A673 (cell line): ENCODE measurements around the gene IGSF21. TPM values are rescaled to one million over a fixed set of nuclear protein-coding genes. Genes with fewer than 3 reads are reported as not detected.
A peak's percentile ranks its signal among the peaks of the same experiment; 100 is the strongest.

Experiments
- BruUV-seq: library from RNA; stranded (reverse); fragments of 400-500 nt; replicated peaks from 2 replicates; lab custom pipeline; 2021; lab: Mats Ljungman, UMichigan
- CTCF ChIA-PET: fragments of 300-600 bp; sonication (Branson Sonifier 250); formaldehyde crosslinking; loops from one replicate; lab custom pipeline; 2022; ENCODE audit warnings: antibody characterized with exemption; lab: Charles Lee
- POLR2A ChIA-PET: fragments of 300-600 bp; sonication (Branson Sonifier 250); formaldehyde crosslinking; loops from one replicate; lab custom pipeline; 2022; ENCODE audit warnings: antibody characterized with exemption; ENCODE audit not compliant: low non-redundant PET; lab: Charles Lee
- DNase-seq: peaks from one replicate; pipeline ENCODE4 v3.0.0-alpha.2; 2015; ENCODE audit warnings: low spot score
- H3K27ac ChIP-seq: fragments of 200-600 bp; sonication (generic); 2 replicates; pipeline ENCODE4 v1.5.1; 2016; ENCODE audit warnings: mixed run types, low read depth, mild to moderate bottlenecking, mixed read lengths, antibody characterized with exemption, low read length; ENCODE audit not compliant: poor library complexity, severe bottlenecking
- H3K27me3 ChIP-seq: fragments of 200-600 bp; sonication (generic); replicated peaks from 2 replicates; pipeline ENCODE4 v1.6.1; 2017; ENCODE audit warnings: mixed run types, low read depth, mild to moderate bottlenecking, mixed read lengths, antibody characterized with exemption, low read length; ENCODE audit not compliant: insufficient read depth, poor library complexity
- H3K36me3 ChIP-seq: fragments of 200-600 bp; sonication (generic); 2 replicates; pipeline ENCODE4 v1.6.1; 2016; ENCODE audit warnings: mixed run types, mild to moderate bottlenecking, mixed read lengths, antibody characterized with exemption, low read length; ENCODE audit not compliant: insufficient read depth, poor library complexity, severe bottlenecking
- H3K4me1 ChIP-seq: fragments of 200-600 bp; sonication (generic); 2 replicates; pipeline ENCODE4 v1.6.1; 2017; ENCODE audit warnings: mixed run types, mild to moderate bottlenecking, mixed read lengths, antibody characterized with exemption, low read length; ENCODE audit not compliant: insufficient read depth, poor library complexity, severe bottlenecking
- H3K4me3 ChIP-seq: fragments of 200-600 bp; sonication (generic); 2 replicates; pipeline ENCODE4 v1.5.1; 2016; ENCODE audit warnings: low read depth, mixed run types, mild to moderate bottlenecking, mixed read lengths, low read length; ENCODE audit not compliant: poor library complexity, severe bottlenecking
- H3K9me3 ChIP-seq: fragments of 200-600 bp; sonication (generic); 2 replicates; pipeline ENCODE4 v1.6.1; 2016; ENCODE audit warnings: mixed run types, low read depth, mild to moderate bottlenecking, mixed read lengths, antibody characterized with exemption, low read length; ENCODE audit not compliant: poor library complexity, severe bottlenecking
- EZH2 ChIP-seq: fragments of 200-600 bp; sonication (generic); IDR thresholded peaks from 2 replicates; pipeline ENCODE4 v1.6.1; 2017; ENCODE audit warnings: borderline replicate concordance, low read depth, mild to moderate bottlenecking, mixed read lengths, antibody characterized with exemption, low read length; ENCODE audit not compliant: poor library complexity, severe bottlenecking
- intact Hi-C: fragments of 100-400 bp; cut with micrococcal nuclease; formaldehyde crosslinking; loops from one replicate; pipeline ENCODE4 v1.10.0; 2022; ENCODE audit not compliant: unreplicated experiment
- total RNA-seq: library from RNA; stranded (reverse); gene quantifications from 2 replicates; pipeline ENCODE4 v1.2.3, GENCODE V29; 2021
- TF ChIP-seq, protein P1 (sequence below): fragments of 300-800, 200-600 bp; sonication (generic); conservative IDR thresholded peaks from 2 replicates; pipeline ENCODE4 v1.5.1; 2017; ENCODE audit warnings: low read depth, mild to moderate bottlenecking, antibody characterized with exemption, low read length, moderate library complexity, mixed read lengths

Gene IGSF21
- total RNA-seq, 1 experiment from 2014 or later = 3.2 TPM

DNA sequence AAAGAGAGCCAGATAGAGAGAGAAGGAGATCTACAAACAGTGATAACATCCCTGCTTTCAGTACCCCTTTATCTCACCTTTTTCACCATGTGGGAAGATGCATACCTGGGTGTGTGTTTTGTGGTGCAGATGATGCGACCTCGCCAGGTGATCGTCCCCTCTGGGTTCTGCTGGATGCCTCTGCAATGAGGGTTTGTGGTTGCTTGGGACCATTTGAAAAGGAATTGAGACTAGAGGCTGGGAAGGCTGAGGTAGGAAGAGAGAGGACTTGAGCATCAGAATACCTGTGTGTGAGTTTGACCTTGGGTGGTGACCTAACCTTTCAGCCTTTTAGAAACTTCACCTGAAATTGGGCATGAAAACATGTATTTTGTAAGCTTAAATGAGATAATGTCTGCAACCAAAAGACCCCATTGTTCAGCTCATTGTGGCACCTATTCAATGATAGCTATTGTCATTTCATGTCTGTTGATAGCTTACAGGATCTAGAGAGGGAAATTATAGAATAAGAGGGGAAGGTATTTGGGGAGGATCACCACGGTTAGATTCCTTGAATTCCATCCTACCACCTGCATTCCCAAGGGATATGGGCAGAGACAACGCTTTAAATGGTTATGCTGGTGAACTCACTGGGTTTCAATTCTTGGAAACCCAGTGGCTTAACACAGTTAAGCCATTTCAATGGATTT lies 125.7 kb downstream of the IGSF21 start:
- intact Hi-C loops = no loop called here
- no peaks in the 10 kb centered on the region for H3K27me3 ChIP-seq
- no TSS peak for BruUV-seq
- no peaks in the 10 kb centered on the region for H3K36me3 ChIP-seq
- CTCF ChIA-PET = no interaction called here
- no peak overlapping the region for H3K4me3 ChIP-seq
- POLR2A ChIA-PET = no interaction called here
- peaks cover 7% of the 10 kb centered on the region for H3K9me3 ChIP-seq
- H3K27ac ChIP-seq = no peak overlapping the region
- no peak for DNase-seq
- no peak for TF ChIP-seq EZH2
- TF ChIP-seq, protein P1, sequence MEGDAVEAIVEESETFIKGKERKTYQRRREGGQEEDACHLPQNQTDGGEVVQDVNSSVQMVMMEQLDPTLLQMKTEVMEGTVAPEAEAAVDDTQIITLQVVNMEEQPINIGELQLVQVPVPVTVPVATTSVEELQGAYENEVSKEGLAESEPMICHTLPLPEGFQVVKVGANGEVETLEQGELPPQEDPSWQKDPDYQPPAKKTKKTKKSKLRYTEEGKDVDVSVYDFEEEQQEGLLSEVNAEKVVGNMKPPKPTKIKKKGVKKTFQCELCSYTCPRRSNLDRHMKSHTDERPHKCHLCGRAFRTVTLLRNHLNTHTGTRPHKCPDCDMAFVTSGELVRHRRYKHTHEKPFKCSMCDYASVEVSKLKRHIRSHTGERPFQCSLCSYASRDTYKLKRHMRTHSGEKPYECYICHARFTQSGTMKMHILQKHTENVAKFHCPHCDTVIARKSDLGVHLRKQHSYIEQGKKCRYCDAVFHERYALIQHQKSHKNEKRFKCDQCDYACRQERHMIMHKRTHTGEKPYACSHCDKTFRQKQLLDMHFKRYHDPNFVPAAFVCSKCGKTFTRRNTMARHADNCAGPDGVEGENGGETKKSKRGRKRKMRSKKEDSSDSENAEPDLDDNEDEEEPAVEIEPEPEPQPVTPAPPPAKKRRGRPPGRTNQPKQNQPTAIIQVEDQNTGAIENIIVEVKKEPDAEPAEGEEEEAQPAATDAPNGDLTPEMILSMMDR = no peak
- H3K4me1 ChIP-seq = no peaks in the 10 kb centered on the region

DNA sequence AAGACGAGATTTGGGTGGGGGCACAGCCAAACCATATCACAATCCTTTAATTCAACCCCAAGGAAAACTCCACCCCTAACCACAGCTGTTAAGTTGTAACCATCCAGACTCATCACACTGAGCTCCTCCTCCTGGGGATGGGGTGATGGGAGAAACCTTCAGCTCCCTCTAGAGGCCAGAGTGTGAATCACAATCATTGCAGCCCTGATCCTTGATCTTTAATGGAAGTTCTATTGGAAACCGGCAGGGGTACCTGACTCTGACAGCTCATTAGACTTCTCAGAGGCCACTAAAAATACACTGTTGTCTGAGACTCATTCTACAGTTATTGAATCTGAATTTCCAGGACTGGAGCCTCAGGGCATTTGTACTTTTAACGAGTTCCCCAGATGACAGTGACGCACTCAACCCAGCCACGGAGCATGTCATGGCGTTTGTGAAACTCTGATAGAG lies 127.2 kb downstream of the IGSF21 start:
- intact Hi-C loops = no loop called here
- peaks cover 7% of the 10 kb centered on the region for H3K9me3 ChIP-seq
- BruUV-seq = no TSS peak
- H3K27ac ChIP-seq = no peak overlapping the region
- H3K4me1 ChIP-seq = no peaks in the 10 kb centered on the region
- TF ChIP-seq, protein P1 = peak; percentile 85
- TF ChIP-seq EZH2 = no peak
- CTCF ChIA-PET = interaction anchor here (0.6 to 1.1 kb wide), 8 partner anchors 11 to 443 kb away, joined by 3 to 19 read pairs (median 4); no protein-coding TSS in a partner anchor
- H3K36me3 ChIP-seq = no peaks in the 10 kb centered on the region
- POLR2A ChIA-PET = interaction anchor here (0.7 kb wide), 1 partner anchor 14 kb away, joined by 3 read pairs; no protein-coding TSS in a partner anchor
- H3K27me3 ChIP-seq = no peaks in the 10 kb centered on the region
- H3K4me3 ChIP-seq = no peak overlapping the region
- DNase-seq = peak; percentile 84

DNA sequence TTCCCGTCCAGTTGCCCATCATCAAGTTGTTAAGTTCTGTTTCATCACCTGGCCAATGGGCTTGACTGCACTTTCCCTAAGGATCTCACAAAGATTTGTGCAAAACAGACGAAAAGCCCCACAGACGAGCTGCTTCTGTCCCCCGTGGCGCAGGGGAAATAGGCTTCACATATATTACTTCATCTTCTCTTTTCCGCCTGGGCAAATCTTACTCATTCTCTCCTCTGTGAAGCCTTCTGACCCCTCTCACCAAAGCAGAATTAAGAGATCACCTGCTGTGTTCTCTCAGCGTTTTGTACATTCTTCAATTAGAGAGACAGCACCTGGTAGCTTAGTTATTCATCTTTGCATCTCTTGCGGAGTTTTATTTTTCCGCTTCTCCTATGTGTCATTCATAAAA lies 129.8 kb downstream of the IGSF21 start:
- ChIA-PET CTCF (no interaction called here), POLR2A (no interaction called here)
- intact Hi-C loops = no loop called here
- Histone ChIP-seq H3K4me1 (no peaks in the 10 kb centered on the region), H3K36me3 (no peaks in the 10 kb centered on the region), H3K4me3 (no peak overlapping the region), H3K27ac (no peak overlapping the region), H3K9me3 (no peaks in the 10 kb centered on the region), H3K27me3 (no peaks in the 10 kb centered on the region)
- TF ChIP-seq EZH2 = no peak
- no TSS peak for BruUV-seq
- no peak for DNase-seq

DNA sequence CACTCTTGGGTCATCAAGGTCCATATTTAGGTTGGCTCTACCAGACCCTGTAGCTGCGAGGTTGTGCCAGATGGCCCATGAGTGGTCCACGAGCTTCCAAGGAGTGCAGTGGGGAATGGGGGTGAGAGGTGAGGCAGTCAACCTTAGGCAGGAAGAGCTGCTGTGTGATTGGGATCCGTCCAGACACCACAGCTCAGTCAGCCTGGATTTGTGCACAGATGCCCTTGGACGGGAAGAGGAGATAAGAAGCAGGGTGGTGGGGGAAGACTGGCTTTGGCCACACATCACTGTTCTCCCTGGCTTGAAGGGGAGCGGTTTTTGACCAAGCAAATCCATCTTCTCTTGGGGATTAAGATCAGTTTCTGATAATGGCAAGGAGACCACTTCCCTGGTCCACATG lies 130.6 kb downstream of the IGSF21 start:
- Histone ChIP-seq H3K4me1 (no peaks in the 10 kb centered on the region), H3K9me3 (no peaks in the 10 kb centered on the region), H3K4me3 (no peak overlapping the region), H3K27me3 (no peaks in the 10 kb centered on the region), H3K27ac (no peak overlapping the region), H3K36me3 (no peaks in the 10 kb centered on the region)
- TF ChIP-seq EZH2 = no peak
- TF ChIP-seq, protein P1 = no peak
- POLR2A ChIA-PET = no interaction called here
- no TSS peak for BruUV-seq
- CTCF ChIA-PET = no interaction called here
- DNase-seq = no peak
- intact Hi-C loops = no loop called here
